GM18907 (cell line): ENCODE measurements around the gene XYLT1.
"Not testable (repeated sequence)": the region's sequence is repeated elsewhere in the genome, so short reads cannot be mapped to it uniquely, and the experiment has no call there.

Source experiments
- ATAC-seq: cut with Tn5 transposase; IDR thresholded peaks from one replicate; pipeline ENCODE4 v1.9.1; 2021; ENCODE audit warnings: mild to moderate bottlenecking, moderate library complexity; ENCODE audit not compliant: unreplicated experiment

The XYLT1 gene

DNA sequence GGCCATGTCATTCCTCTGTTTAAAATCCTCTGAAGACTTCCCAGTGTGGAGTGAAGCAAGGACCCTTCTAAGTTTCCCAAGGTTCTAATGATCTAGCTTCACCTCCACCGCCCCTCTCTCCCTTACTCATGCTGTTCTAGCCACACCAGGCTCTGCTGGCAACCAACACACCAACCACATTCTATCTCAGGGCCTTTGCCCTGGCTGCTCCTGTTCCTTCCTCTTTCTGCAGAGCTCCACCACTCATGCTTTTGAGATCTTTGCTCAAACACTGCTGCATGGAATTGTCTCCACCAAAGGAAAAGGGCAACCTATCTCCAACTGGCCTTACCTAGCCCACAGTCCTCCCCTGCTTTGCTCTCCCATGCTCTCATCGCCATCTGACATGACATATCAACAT is 128.7 kb downstream of the XYLT1 start:
- no peak for ATAC-seq

DNA sequence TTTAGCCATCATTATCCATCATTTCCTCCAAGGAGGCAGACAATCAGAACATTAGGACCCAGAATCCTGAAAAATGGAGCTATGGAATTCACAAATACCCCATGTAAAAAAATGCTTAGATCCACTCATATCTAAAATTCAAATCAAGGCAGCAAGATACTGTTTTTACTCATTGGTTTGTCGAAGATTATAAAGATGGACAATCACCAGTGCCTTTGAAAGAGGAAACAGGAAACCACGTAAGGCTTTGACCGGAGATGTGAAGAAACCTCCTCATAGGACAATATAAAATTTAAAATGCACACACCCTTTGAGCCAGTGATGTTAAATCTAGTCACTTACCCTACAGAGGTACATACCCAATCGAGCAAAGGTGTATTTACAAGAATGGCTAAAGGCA is 130.0 kb downstream of the XYLT1 start:
- ATAC-seq = no peak

DNA sequence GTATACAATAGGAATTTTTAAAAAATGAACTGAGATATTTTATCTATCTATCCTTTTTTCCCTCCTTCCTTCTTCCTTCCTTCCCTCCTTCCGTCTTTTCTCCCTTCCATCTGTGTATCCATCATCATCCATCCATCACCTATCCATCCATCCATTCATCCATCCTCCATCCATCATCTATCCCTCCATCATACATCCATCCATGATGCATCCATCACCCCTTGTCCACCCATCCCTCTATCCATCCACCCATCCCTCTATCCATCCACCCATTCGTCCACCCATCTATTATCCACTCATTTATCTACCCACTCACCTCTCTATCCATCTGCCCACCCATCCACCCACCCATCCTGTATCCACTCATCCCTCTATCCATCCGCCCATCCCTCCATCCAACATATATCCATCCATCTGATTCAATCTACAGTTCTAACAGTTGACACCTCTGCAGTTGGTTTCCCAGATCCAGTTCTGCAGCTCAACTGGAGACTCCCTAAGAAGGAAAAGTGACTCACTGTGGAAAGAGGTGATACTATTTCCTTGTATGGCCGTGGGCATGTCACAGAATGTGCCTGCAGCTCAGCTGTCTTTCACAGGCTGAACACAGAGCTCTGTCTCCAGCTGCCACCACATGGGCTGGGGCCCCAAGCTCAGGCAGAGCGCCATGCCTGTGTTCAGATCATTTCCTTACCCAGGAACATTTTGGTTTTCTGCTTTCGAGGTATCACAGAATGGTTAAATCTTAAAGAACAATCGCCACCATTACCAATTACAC is 130.8 kb downstream of the XYLT1 start:
- ATAC-seq = no peak

DNA sequence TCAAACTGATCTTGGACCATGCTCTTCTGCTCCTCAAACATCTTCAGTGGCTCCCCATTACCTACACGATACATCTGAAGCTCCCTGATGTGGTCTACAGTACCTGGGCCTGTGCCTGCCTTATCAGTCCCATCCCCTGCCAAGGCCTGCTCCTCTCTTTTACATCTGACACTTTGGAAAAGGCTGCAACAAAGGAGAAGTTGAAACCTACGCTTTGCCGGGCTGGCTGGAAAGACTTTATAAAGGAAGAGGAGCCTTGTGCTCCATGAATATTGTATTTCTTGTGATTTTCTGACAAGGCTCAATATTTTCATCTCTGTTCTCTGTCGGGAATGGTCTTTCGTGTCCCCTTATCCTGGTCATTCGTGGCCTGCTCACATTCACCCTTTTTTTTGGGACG is 132.5 kb downstream of the XYLT1 start:
- no peak for ATAC-seq

DNA sequence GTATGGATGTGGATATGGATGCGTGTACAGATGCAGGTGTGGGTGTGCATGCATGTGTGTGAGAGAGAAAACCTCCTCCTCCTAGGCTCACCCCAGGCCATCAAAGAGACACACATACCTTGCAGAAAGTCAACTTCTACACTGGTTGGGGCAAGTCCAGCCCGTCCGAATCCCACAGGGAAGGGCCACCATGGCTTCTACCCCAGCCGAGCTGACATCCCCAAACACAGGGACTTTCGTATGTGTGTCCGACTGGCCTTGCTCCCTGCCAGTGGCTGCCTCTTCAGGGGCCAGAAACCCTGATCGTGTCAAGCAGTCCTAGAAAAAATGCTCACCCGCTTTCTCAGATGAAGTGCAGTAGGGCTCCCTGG is 134.2 kb downstream of the XYLT1 start:
- no peak for ATAC-seq

DNA sequence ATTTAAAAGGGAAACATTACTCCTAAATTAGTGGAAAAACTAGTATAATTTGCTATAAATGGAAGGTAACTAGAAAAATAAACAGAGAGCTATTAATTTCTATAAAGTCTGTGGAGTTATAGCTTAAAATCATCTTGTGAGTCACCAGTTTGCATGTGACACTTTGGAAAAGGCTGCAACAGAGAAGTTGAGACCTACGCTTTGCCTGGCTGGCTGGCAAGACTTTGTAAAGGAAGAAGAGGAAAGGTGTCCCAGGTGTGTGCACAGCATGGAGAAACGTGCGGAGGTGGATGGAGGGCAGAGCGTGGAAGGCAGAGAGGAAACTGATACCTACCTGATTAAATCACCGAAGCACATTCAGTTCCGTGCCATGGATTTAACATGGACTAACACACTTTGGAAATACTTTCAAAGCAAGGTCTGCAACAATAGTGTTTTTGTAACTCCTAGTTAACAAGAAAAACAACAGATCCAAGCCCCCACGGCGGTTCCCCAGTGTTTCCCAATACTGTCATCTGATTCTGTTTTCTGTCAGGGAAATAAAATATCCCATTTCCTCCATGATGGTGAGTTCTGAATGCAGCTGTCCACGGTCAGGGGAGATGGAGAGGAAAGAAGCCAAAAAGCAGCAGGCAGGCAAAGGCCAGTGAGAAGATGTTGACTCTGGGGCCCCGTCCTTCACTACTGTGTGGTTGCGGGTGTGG is 134.8 kb downstream of the XYLT1 start:
- no peak for ATAC-seq

DNA sequence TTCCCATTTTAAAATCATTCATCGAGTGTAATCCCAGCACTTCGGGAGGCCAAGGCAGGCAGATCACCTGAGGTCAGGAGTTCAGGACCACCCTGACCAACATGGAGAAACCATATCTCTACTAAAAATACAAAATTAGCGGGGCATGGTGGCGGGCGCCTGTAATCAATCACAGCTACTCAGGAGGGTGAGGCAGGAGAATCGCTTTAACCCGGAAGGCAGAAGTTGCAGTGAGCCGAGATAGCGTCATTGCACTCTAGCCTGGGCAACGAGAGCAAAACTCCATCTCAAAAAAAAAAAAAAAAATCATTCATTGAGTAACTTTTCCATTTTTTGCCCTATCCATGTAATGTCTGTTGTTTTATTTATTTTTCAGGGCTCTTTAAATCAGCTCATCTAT is 135.4 kb downstream of the XYLT1 start:
- ATAC-seq = not testable (repeated sequence)

DNA sequence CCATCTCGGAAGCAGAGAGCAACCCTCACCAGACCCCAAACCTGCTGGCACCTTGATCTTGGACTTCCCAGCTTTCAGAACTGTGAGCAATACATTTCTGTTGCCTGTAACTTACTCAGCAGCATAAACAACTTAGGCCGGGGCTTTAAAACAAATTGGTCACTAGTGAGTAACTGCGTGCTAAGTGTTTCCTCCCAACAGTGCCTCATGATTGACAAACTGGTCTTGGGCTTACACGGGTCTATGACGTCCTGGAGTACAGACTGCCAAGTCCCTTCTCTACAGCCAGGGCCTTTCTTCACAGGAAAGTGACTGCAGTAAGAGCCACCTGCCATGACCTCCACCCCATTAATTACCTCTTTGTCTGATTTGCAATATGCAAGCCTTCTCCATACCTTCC is 136.7 kb downstream of the XYLT1 start:
- no peak for ATAC-seq

DNA sequence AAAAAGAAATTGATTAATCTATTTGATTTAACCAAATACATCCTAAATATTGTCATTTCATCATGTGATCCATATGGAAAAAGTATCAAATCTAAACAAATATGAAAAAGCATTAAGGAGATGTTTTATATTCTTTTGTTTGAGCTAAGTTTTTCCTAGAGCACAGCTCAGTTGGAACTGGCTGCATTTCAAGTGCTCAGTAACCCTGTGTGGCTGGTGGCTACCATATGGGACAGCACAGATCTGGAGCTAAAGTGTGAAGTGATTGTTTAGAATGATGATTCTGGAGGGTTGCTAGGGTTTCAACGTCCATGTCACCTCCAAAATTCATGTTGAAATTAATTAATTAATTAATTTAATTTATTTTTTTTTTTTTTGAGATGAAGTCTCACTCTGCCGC is 137.5 kb downstream of the XYLT1 start:
- ATAC-seq = no peak

DNA sequence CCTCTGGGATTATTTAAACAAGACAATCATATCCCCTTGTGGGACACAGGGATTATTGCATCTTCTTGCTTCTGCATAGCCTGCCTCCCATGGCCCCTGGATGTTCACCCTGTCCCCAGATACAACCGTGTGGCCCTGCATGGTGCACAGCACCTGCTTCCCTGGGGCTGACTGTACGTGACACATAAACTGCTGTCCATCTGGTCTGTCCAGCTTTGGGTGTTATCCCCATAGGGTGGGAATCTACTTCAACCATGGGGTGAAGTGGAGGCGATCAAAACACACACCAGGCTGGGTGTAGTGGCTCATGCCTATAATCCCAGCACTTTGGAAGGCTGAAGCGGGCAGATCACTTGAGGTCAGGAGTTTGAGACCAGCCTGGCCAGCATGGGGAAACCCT is 138.8 kb downstream of the XYLT1 start:
- ATAC-seq = no peak

DNA sequence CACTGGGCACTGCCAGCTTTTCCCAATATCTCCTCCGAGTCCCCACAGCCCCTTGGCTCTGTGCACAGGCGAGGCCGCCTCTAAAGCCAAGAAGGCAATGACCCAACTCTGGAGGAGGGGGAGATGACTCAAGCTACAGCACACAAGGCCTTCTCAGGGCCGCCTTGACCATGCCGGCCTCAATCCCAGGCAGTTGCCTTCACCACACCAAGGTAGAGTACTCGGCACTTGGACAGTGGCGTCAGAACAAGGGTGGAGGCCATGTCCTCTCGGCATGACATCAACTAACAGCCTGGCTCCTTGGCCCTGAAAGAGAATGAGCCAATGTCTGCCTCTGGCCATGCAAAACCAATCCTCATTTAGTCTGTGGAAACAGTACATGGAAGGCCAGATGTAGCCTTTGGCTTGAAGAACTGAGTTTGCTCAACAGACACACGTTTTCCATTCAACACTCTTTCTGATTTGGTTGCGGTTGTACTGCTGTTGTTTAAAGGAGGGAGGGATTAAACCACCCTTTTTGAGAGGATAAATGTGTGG is 139.6 kb downstream of the XYLT1 start:
- no peak for ATAC-seq

DNA sequence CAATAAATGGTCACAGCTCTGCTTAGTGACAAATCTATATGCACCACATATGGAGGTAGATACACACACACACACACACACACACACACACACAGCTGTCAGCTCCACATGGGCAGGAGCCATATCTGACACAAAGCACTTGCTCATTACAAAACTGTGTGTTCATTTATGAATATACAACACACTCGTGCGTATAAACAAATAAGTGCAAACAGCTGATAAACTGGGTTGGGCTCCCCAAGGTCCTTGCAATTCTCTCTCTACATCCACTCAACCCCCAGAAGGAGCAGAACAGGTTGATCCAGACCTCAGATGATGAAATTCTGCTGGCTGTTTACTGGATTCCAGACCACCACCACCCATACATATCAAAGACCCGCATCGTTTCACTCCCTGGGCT is 140.7 kb downstream of the XYLT1 start:
- ATAC-seq = no peak

DNA sequence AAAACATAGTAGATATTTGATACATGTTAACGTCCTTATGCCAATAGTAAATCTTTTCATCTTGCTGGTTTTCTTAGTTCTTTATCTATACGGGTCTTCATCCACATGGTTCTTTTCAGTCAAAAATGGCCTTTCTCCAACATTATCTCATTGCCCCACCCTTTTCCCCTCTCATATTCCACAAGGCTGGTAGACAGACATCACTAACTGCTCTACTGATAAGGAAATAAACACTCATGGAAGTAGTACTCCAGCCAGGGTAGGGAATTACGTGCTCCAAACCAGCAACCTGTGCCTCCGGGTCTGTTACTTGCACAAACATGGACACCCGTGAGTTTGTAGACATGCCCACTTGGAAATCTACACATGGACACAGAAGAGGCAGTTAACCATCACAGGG is 141.4 kb downstream of the XYLT1 start:
- no peak for ATAC-seq

DNA sequence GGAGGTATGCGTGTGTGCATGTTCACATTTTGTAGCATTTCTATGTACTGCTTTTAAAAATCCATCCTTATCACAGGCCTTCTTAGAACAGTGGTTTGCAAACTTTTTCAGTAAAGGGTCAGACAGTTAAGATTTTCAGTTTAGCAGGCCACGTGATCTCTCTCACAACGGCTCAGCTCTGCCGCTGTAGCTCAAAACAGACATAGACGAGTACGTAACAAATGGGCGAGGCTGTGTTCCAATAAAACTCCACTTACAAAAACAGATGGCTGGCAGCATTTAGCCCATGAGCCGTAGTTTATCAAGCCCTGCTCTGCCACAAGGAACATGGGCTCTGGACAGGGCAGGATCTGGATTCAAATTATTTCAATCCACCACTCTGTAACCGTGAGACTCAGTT is 141.8 kb downstream of the XYLT1 start:
- ATAC-seq = no peak

DNA sequence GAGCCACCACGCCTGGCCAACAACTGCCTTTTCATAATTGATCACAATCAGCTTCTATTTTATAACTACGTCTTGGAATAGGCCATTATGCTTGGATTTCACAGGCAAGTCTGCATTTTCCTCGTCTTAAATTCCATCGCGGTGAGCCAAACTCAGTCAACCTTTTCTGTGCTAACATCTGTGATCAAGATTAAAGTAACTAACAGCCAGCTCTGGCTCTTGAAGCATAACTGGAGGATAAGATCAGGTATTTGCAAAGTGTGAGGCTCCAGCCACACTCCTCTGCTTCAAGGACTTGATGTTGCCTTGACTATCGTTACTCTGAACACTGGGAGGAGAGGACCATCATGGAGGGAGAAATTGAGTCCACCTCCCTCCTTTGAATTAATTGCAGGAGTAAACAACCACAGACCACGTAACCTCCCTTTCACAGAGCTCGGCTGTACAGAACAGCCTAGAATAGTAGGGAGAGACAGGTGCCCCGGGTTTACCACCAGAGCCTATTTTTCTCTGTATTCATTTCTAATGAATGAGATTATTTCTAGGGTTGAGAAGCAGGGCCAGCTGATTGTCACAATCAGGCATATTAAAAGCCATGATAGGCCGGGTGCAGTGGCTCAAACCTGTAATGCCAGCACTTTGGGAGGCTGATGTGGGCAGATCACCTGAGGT is 143.0 kb downstream of the XYLT1 start:
- ATAC-seq = no peak

DNA sequence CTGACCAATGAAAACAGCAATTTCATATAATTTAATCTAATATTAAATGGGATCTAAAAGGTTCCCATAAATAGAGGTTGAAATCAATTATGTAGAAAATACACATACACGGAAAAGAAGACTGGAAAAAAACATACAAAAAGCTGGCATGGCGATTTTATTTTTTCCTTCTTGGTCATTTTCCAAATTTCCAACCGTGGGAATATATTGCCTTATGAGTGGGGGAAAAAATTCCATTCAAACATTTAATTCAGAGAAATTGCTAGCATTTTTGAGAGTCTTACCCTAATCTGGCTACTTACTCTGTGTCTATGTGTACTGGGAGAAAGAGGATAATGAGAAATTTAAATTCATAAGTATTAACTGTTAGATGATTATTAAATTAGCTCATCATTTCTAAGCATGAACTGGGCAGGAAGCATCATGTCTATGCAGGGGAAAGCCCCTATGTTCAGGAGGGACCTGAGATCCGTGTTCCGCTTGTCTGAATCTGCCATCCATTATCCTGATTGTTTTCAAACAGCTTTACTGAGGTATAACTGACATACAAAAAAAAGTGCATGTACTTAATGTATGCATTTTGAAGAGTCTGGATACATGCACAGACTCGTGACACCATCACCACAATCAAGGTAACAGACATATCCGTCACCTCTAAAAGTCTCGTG is 145.2 kb downstream of the XYLT1 start:
- no peak for ATAC-seq

DNA sequence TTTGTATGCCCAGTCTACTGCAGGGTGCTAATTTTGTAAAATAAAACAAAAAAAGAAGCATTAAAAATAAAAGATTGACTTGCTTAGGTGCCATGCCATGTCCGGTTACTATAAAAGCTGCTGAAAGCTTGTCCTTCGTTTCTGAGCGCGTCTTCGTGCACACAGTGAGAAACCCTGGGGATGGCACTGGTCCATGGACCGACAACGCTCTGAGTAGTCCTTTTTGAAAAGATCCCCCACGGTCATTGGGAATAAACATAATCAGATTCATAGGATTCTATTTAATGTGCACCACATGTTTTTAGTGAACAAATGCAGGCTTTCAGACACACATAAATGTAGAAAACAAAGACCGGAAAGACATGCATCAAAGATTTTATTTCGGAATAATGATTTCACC is 146.3 kb downstream of the XYLT1 start:
- no peak for ATAC-seq

DNA sequence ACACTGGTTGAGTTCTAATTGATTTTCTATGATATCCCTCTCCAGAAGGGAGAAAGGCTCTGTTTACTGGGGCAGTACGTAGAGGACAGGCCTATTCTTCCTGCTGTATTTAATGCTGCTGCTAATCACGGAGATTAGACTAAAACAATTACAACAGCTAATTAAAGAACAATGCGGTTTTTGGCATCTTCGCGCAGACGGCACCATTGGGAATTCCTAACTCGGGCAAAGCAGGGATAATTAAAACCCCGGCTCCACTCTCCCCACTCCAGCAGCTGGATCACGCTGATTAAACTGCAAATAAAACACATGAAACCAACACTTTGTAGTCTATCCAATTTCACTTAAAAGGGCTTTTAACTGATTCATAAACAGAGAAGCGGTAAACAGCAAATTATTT is 147.6 kb downstream of the XYLT1 start:
- ATAC-seq = no peak

DNA sequence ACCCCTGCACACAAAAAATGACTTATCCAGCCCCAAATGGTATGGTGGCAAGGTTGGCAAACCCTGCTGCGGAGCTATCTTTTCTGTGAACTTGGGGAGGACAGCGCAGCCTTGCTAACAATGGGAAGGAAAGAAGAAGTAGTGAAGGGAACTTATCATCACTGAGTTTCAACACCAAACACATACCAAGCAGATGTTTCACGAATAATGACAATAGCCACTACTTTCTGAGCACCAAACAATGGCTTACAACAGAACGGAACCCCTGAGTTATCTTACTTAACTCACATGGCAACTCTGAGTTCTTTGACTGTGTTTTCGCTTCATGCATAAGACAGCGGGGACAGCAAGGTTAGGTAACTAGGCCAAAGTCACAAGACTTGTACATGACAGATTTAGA is 148.9 kb downstream of the XYLT1 start:
- no peak for ATAC-seq

DNA sequence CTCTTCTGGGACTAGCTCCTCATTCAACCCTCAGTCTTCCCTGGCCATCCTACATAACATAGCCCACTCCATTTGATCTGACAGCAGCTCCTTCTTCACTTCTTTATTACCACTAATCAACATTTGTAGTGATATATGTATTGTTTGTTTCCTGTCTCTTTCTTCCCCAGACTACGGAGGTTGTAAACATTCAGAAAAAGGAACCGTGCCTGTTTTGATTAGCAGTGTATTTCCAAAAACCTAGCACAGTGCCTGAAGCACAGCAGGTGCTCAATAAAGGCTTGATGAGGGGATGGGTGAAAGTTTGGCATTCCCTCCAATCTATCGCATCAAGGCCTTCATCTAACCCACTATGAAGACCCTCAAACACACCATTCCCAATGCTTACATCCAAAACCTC is 150.8 kb downstream of the XYLT1 start:
- ATAC-seq = no peak

DNA sequence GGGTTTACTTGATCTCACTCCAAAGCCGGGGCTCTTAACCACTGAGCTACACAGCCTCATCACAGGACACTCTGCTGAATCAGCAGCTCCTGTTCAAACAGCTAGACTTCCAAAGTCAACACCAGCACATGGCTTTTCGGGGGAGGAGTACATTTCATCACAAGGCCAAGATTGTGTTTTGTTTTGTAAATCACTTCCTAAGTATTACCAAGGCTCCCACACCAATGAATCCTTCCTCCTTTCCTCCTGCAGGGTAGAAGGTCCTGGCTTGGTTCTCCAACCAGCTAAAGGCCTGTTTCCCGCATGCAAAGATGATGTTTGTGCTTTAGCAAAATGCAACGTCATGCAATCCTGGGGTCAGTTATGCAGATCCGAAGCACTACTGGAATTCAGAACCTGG is 152.5 kb downstream of the XYLT1 start:
- no peak for ATAC-seq
